Measurements from ENCODE around the gene NAA20.

Gene NAA20

DNA sequence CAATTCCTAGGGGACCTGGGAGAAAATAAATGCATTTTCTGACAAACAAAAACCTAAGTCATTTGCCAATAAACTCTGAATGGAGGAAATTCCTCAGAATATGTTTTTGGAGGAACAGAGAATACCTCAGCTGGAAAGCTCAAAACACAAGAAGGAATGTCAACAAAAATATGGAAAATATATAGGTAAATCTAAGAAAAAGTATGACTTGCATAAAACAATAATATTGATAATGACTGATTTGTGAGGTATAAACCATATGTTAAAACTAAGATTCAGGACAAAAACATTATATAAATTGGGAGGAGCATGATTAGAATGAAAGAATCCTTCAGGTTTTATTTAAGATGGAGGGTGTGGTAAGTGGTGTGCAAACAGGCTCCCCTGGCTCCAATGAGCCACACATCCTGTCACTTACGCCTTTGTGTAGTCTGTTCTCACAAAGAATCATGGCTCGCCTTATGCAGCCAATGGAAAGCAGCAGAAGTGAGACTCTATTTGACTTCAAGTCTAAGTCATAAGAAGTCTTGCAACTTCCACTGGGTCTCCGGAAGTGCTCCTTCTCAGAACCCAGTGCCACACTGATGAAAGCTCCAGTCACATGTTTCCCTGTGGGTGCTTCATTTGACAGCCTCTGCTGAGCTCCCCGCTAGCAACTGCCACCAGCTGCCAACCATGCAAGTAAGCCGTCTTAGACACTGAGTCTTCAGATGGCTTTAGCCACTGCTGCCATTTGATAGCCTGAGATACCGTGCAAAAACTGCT, 43.3 kb downstream of the NAA20 start:
- H3K9me3 ChIP-seq (ENCODE audit: low read length): no peaks in the 10 kb centered on the region
- H3K27ac ChIP-seq (ENCODE audit: low read depth, low read length): no peak overlapping the region
- no peaks in the 10 kb centered on the region for H3K36me3 ChIP-seq (ENCODE audit: insufficient read depth, low read length)
- H3K27me3 ChIP-seq (ENCODE audit: control insufficient read depth in 1 of 2, insufficient read depth in 2 of 2, low read length in 2 of 2): no peaks in the 10 kb centered on the region
- no peak overlapping the region for H3K9ac ChIP-seq (ENCODE audit: low read length)
- no peaks in the 10 kb centered on the region for H3K4me1 ChIP-seq (ENCODE audit: insufficient read depth, low read length)
- H3K4me3 ChIP-seq (ENCODE audit: low read depth in 1 of 2, low read length in 2 of 2): no peak overlapping the region

DNA sequence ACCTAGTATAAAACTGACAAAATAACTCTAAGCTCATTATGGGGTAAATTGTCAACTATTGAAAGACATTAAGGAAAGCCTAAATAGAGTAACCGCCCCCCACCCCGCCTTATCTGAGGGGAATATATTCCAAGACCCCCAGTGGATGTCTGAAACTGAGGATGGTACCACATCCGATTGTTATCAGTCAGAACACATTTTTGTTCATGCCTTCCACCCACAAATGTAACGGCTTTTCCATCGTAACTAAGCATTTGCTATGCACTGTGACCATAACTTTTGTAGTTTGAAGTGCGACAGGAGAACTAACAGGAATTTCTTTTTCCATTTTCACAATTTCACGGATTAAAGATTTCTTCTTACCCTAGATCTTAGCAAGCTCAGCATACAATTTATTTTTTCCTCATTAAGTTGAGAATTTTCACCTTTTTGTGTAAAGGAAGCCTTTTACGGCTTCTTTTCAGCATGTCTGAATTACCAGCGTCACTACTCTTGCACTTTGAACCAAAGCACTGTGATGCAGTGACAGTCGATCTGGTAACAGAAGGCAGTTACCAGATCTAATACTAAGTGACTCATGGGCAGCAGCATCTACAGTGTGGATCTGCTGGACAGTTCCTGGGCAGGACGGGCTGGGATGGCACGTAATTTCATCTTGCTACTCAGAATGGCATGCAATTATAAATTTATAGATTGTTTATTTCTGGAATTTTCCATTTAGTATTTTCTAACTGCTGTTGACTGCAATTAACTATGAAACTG, 47.0 kb downstream of the NAA20 start:
- no peaks in the 10 kb centered on the region for H3K27me3 ChIP-seq (ENCODE audit: control insufficient read depth in 1 of 2, insufficient read depth in 2 of 2, low read length in 2 of 2)
- no peaks in the 10 kb centered on the region for H3K36me3 ChIP-seq (ENCODE audit: insufficient read depth, low read length)
- no peaks in the 10 kb centered on the region for H3K4me1 ChIP-seq (ENCODE audit: insufficient read depth, low read length)
- no peak overlapping the region for H3K27ac ChIP-seq (ENCODE audit: low read depth, low read length)
- no peak overlapping the region for H3K9ac ChIP-seq (ENCODE audit: low read length)
- H3K4me3 ChIP-seq (ENCODE audit: low read depth in 1 of 2, low read length in 2 of 2): no peak overlapping the region
- H3K9me3 ChIP-seq (ENCODE audit: low read length): no peaks in the 10 kb centered on the region

DNA sequence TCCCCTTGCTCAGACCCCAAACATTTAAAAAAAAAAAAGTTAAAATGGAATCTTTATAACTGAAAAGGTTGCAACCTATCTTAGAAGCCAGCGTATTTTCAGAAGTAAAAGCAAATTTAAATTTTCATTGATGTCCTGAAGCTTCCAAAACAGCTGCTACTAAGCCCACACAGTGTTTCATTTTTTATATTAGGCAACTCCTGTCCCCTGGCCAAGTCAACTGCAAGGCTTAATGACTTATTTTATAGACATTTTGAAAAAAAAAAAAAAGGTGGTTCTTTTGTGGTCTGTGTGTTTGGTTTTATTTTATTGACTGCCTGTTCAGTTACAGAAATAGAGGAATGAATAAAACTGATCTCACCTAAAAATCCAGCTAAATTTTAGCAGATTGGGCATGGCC, 48.2 kb downstream of the NAA20 start:
- Histone ChIP-seq H3K9me3 (ENCODE audit: low read length) (no peaks in the 10 kb centered on the region), H3K4me3 (ENCODE audit: low read depth in 1 of 2, low read length in 2 of 2) (no peak overlapping the region), H3K4me1 (ENCODE audit: insufficient read depth, low read length) (no peaks in the 10 kb centered on the region), H3K36me3 (ENCODE audit: insufficient read depth, low read length) (no peaks in the 10 kb centered on the region), H3K27me3 (ENCODE audit: control insufficient read depth in 1 of 2, insufficient read depth in 2 of 2, low read length in 2 of 2) (no peaks in the 10 kb centered on the region), H3K27ac (ENCODE audit: low read depth, low read length) (no peak overlapping the region), H3K9ac (ENCODE audit: low read length) (no peak overlapping the region)

DNA sequence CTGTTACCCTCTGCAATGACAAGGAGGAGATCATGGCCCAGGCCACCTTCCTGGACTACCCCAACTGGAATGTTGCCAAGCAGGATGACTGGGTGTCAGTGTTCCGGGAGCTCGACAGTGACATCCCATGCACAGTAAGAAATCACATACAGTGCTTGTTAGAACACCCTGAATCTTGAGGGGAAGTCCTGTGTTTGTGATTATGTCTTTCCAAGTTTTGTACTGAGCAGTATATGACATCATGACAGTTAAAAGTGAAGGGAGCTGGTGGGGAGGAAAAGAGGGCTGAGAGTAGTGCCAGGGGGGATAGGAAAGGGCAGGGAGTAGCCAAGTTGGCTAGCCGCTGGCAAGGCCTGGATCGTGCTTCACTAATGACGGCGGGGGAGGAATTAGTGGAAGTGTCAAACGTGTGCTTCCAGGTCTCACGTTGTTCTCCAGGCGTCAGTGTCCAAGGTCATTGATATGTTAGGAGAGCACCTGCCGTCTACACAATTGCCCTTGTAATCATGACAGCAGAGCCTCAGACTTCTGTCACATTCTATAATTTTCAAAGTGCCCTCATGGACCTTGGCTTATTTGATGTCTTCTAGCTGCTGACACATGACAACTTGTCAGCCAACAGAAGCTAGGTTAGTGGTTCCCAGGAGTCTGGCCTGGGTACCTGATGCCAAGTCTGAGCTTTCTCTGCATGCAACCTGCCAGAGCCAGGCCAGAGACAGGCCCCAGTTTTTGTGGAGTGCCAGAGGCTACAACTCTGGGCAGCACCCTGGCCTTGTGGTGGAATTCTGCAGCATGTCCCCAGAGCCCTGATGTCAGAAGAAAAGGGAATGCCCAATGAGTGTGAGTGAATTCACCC, 53.9 kb downstream of the NAA20 start:
- no peaks in the 10 kb centered on the region for H3K9me3 ChIP-seq (ENCODE audit: low read length)
- H3K9ac ChIP-seq (ENCODE audit: low read length): no peak overlapping the region
- H3K4me1 ChIP-seq (ENCODE audit: insufficient read depth, low read length): no peaks in the 10 kb centered on the region
- H3K27me3 ChIP-seq (ENCODE audit: control insufficient read depth in 1 of 2, insufficient read depth in 2 of 2, low read length in 2 of 2): no peaks in the 10 kb centered on the region
- H3K36me3 ChIP-seq (ENCODE audit: insufficient read depth, low read length): no peaks in the 10 kb centered on the region
- H3K27ac ChIP-seq (ENCODE audit: low read depth, low read length): no peak overlapping the region
- no peak overlapping the region for H3K4me3 ChIP-seq (ENCODE audit: low read depth in 1 of 2, low read length in 2 of 2)

DNA sequence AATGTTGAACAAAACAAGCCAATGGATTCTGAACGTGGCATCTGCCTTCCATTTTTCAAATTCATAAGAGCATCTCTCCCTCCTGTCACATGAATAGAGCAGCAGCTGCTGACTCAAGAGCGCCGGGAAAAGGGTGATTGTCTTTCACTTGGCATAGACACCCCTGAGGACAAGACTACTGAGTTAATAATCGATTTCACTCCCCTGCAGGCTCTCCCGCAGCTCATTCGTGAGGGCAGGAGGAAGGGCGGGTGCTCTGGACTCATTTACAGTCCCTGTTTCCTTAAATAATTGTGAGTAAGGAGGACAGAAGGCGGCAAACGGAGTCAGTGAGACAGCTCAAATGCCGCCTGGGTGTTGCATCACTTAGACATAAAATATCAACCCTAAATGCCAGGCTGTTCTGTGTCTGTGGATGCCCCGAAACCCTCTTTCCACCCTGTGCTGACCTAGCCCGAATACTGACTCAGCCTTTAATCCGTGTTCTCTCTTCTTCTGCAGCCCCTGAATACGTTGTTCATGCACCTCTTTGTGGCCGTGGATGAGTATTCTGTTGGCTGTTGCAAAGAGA, 56.7 kb downstream of the NAA20 start:
- Histone ChIP-seq H3K9ac (ENCODE audit: low read length) (no peak overlapping the region), H3K36me3 (ENCODE audit: insufficient read depth, low read length) (no peaks in the 10 kb centered on the region), H3K27ac (ENCODE audit: low read depth, low read length) (no peak overlapping the region)

DNA sequence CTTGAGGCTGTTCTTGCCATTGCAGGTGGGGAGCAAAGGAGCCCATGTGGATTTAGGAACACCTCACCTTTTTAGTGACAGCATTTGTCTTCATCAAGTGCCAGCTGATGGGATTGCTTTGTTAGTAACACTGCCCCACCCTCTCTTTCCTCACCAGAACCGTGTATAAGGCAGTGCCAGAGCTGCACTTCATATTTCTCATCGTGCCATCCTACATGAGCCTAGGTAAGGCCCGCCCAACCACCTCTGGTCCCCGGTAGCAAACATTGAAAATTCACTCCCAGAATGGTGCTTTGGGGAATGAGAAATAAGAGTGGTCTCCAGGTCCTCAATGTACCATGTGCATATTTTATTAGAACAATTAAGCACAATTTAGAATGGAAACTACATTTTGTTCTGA, 57.9 kb downstream of the NAA20 start:
- H3K27me3 ChIP-seq (ENCODE audit: control insufficient read depth in 1 of 2, insufficient read depth in 2 of 2, low read length in 2 of 2): no peaks in the 10 kb centered on the region
- no peak overlapping the region for H3K9ac ChIP-seq (ENCODE audit: low read length)
- no peak overlapping the region for H3K27ac ChIP-seq (ENCODE audit: low read depth, low read length)

More for the DNA sequence above, 56.7 kb downstream of the NAA20 start:
- H3K27me3 ChIP-seq (ENCODE audit: control insufficient read depth in 1 of 2, insufficient read depth in 2 of 2, low read length in 2 of 2): no peaks in the 10 kb centered on the region
- no peaks in the 10 kb centered on the region for H3K9me3 ChIP-seq (ENCODE audit: low read length)
- H3K4me3 ChIP-seq (ENCODE audit: low read depth in 1 of 2, low read length in 2 of 2): no peak overlapping the region
- H3K4me1 ChIP-seq (ENCODE audit: insufficient read depth, low read length): no peaks in the 10 kb centered on the region

DNA sequence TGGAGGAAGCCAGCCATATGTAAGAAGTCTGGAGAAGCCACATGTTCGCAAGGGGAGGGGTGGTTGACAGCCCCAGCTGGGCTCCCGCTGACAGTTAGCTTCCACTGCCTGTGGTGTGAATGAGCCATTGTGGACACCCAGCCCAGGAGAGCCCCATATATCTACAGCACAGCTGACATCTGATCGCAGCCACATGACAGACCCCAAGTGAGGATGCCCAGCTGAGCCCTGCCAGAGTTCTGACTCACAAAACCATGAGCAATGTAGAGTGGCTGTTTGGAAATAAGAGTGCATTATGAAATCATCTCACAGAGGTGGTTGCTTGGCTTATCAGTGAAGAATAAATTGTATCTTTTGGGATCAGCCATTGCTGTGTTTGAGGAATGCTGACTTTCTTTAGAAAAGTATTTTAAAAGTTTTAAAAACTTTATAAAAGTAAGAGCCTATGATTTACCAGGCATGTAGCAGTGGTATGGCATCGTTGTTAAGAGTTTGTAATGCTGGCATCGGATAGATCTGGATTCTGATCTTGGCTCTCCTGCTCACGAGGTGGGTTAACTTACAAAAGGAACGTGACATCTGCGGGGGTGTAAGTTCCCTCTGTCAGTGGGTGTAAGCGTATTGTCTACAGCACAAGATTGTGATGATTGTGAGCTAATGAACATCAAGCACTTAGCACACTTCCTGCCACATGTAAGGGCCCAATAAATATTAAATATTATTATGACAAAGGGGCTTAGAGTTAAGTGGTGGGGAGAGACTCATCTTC, 59.3 kb downstream of the NAA20 start:
- no peak overlapping the region for H3K27ac ChIP-seq (ENCODE audit: low read depth, low read length)
- no peak overlapping the region for H3K4me3 ChIP-seq (ENCODE audit: low read depth in 1 of 2, low read length in 2 of 2)
- H3K36me3 ChIP-seq (ENCODE audit: insufficient read depth, low read length): no peaks in the 10 kb centered on the region
- no peak overlapping the region for H3K9ac ChIP-seq (ENCODE audit: low read length)
- no peaks in the 10 kb centered on the region for H3K9me3 ChIP-seq (ENCODE audit: low read length)
- H3K4me1 ChIP-seq (ENCODE audit: insufficient read depth, low read length): no peaks in the 10 kb centered on the region
- H3K27me3 ChIP-seq (ENCODE audit: control insufficient read depth in 1 of 2, insufficient read depth in 2 of 2, low read length in 2 of 2): no peaks in the 10 kb centered on the region

More for the DNA sequence above, 57.9 kb downstream of the NAA20 start:
- Histone ChIP-seq H3K4me3 (ENCODE audit: low read depth in 1 of 2, low read length in 2 of 2) (no peak overlapping the region), H3K9me3 (ENCODE audit: low read length) (no peaks in the 10 kb centered on the region), H3K4me1 (ENCODE audit: insufficient read depth, low read length) (no peaks in the 10 kb centered on the region), H3K36me3 (ENCODE audit: insufficient read depth, low read length) (no peaks in the 10 kb centered on the region)

DNA sequence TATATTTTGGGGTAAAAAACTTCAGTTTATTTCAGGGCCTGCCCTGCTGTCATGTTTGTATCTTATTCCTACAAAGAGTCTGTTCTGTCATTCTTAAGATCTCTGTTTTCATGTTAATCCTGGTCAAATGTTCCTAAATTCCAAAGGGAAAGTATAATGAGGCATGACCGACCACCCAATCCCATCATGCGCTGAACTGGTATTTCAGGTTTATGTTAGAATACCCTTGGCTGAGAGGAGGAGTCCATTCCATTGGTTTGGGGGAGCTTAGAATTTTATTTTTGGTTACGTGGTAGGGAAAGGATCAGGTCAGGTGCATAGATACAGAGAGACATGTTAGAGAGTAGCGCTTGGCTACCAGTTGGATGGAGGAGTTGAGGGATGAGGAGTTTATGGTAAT, 60.9 kb downstream of the NAA20 start:
- no peaks in the 10 kb centered on the region for H3K36me3 ChIP-seq (ENCODE audit: insufficient read depth, low read length)
- H3K27ac ChIP-seq (ENCODE audit: low read depth, low read length): no peak overlapping the region
- no peak overlapping the region for H3K9ac ChIP-seq (ENCODE audit: low read length)
- no peak overlapping the region for H3K4me3 ChIP-seq (ENCODE audit: low read depth in 1 of 2, low read length in 2 of 2)
- no peaks in the 10 kb centered on the region for H3K9me3 ChIP-seq (ENCODE audit: low read length)
- no peaks in the 10 kb centered on the region for H3K27me3 ChIP-seq (ENCODE audit: control insufficient read depth in 1 of 2, insufficient read depth in 2 of 2, low read length in 2 of 2)
- H3K4me1 ChIP-seq (ENCODE audit: insufficient read depth, low read length): no peaks in the 10 kb centered on the region

DNA sequence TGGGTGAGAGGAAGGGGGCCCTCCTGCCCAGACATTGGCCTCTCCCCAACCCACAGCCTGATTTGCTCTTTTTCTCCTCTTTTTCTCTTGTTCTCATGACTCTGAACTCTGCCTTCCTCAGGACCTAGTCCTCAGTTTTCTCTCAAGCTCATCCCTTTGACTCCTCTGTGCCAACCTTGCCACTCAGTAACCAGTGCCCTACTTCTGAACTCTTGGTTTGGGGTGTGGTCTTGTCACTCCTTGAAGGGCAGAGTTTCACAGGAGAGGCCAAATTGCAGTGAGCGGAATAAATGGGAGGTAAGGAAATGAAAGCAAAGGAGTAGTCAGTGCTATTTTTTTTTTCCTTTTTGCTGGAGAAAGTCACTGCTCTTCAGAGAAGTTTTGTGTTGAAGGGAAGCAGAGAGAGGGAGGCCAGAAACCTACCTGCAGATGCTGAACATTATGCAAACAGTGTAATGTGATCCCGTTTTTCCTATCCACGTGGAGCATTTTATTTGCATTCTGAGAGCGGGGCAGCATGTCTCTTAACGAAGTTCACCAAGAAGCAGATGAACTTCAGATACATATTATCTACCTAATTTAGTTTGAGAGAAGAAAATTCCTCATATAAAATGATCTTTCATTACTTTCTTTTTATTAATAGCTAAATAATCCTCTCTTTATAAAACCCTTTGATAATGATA, 62.1 kb downstream of the NAA20 start:
- no peaks in the 10 kb centered on the region for H3K9me3 ChIP-seq (ENCODE audit: low read length)
- H3K36me3 ChIP-seq (ENCODE audit: insufficient read depth, low read length): no peaks in the 10 kb centered on the region
- H3K4me1 ChIP-seq (ENCODE audit: insufficient read depth, low read length): peaks cover 7% of the 10 kb centered on the region
- no peak overlapping the region for H3K4me3 ChIP-seq (ENCODE audit: low read depth in 1 of 2, low read length in 2 of 2)
- H3K27me3 ChIP-seq (ENCODE audit: control insufficient read depth in 1 of 2, insufficient read depth in 2 of 2, low read length in 2 of 2): no peaks in the 10 kb centered on the region
- no peak overlapping the region for H3K27ac ChIP-seq (ENCODE audit: low read depth, low read length)
- H3K9ac ChIP-seq (ENCODE audit: low read length): no peak overlapping the region

Data from muscle layer of colon (tissue), 2 donors.